HepG2 (cell line): Measurements from ENCODE around the gene RAB3C. TPM values are rescaled to one million over a fixed set of nuclear protein-coding genes. Genes with fewer than 3 reads are reported as not detected.

Experiments used
- ATAC-seq: fragments of 200-7000 bp; cut with Tn5 transposase; 3 replicates; pipeline ENCODE4 v1.9.1; 2020; ENCODE audit warnings: mild to moderate bottlenecking, moderate library complexity
- BruUV-seq: library from RNA; stranded (reverse); fragments of 400-500 nt; replicated peaks from 2 replicates; lab custom pipeline; 2021; lab: Mats Ljungman, UMichigan
- CTCF ChIA-PET: fragments of 300-600 bp; formaldehyde crosslinking; extraction: SDS; loops from one replicate; lab custom pipeline; 2021; ENCODE audit warnings: low total read pairs, inconsistent platforms, low intra/inter-chr PET ratio; lab: Yijun Ruan, JAX
- POLR2A ChIA-PET: fragments of 350-600 bp; sonication (Branson Sonifier 250); formaldehyde crosslinking; loops from one replicate; lab custom pipeline; 2020; ENCODE audit warnings: antibody characterized with exemption, inconsistent platforms; lab: Yijun Ruan, JAX
- DNase-seq: peaks from one replicate; pipeline ENCODE4 v3.0.0-alpha.2; 2015; ENCODE audit warnings: low spot score
- FAIRE-seq: peaks from 3 replicates; lab custom pipeline; 2011; peaks lifted over from hg19 to GRCh38; lab: Jason Lieb, UNC
- H2AFZ ChIP-seq: one replicate; pipeline ENCODE4 v1.6.1; 2011; ENCODE audit warnings: low read length, inconsistent platforms
- H3K27ac ChIP-seq: fragments of 300-600 bp; 3 replicates; pipeline ENCODE4 v1.8.0; 2011; ENCODE audit warnings: mixed run types, mild to moderate bottlenecking, mixed read lengths, low read length, inconsistent platforms; ENCODE audit not compliant: insufficient read depth; ENCODE audit errors: extremely low read length
- H3K27me3 ChIP-seq, 2 experiments: fragments of 200-600 bp in 1 of 2; 2 replicates in 1 of 2; 3 replicates in 1 of 2; pipeline versions ENCODE4 v1.6.0 to v1.8.0; 2011; ENCODE audit warnings: low read length in 2 of 2, mild to moderate bottlenecking in 2 of 2, moderate library complexity in 2 of 2, inconsistent platforms in 1 of 2; ENCODE audit not compliant: insufficient read depth in 2 of 2, control insufficient read depth in 1 of 2
- H3K36me3 ChIP-seq, 2 experiments: fragments of 200-600 bp in 1 of 2; replicated peaks in 1 of 2; 2 replicates in 1 of 2; 3 replicates in 1 of 2; pipeline versions ENCODE4 v1.5.1 to v1.8.0; 2011; ENCODE audit warnings: low read length in 2 of 2, inconsistent platforms in 1 of 2; ENCODE audit not compliant: insufficient read depth in 2 of 2, control insufficient read depth in 1 of 2
- H3K4me1 ChIP-seq: 2 replicates; pipeline ENCODE4 v1.5.1; 2012; ENCODE audit warnings: low read length, inconsistent platforms; ENCODE audit not compliant: insufficient read depth
- H3K4me2 ChIP-seq: 2 replicates; pipeline ENCODE4 v1.6.0; 2011; ENCODE audit warnings: low read depth, low read length, inconsistent platforms
- H3K4me3 ChIP-seq, 3 experiments: fragments of 200-600 bp in 1 of 3; sonication (generic), shearing (Covaris generic) in 1 of 3; replicated peaks in 1 of 3; 2 replicates each; pipeline ENCODE4 v1.5.1; 2011 to 2016; ENCODE audit warnings: low read length in 3 of 3, inconsistent platforms in 2 of 3, low read depth in 2 of 3, mild to moderate bottlenecking in 2 of 3, control low read depth in 1 of 3, mixed read lengths in 1 of 3; ENCODE audit not compliant: insufficient read depth in 1 of 3
- H3K79me2 ChIP-seq: one replicate; pipeline ENCODE4 v1.6.1; 2011; ENCODE audit warnings: low read length, inconsistent platforms; ENCODE audit not compliant: insufficient read depth
- H3K9ac ChIP-seq: 2 replicates; pipeline ENCODE4 v1.6.0; 2011; ENCODE audit warnings: mild to moderate bottlenecking, low read depth, low read length, inconsistent platforms; ENCODE audit not compliant: insufficient read depth
- H3K9me3 ChIP-seq: 2 replicates; pipeline ENCODE4 v1.5.1; 2012; ENCODE audit warnings: mild to moderate bottlenecking, low read length
- H4K20me1 ChIP-seq: 2 replicates; pipeline ENCODE4 v1.6.0; 2011; ENCODE audit warnings: inconsistent platforms, mild to moderate bottlenecking, low read length, moderate library complexity; ENCODE audit not compliant: insufficient read depth
- ESRRA ChIP-seq: sonication (generic); formaldehyde crosslinking; IDR thresholded peaks from 2 replicates; pipeline ENCODE4 v1.5.1; 2020; ENCODE audit warnings: mild to moderate bottlenecking, low read depth, missing genetic modification reagents
- FOSL2 ChIP-seq: sonication (generic); formaldehyde crosslinking; IDR thresholded peaks from 2 replicates; pipeline ENCODE4 v1.4.0; 2020; ENCODE audit warnings: missing genetic modification reagents
- GPN1 ChIP-seq: sonication (generic); formaldehyde crosslinking; IDR thresholded peaks from 2 replicates; pipeline ENCODE4 v1.5.1; 2020; ENCODE audit warnings: missing genetic modification reagents, borderline replicate concordance
- NR2F6 ChIP-seq, 2 experiments: IDR thresholded peaks; 2 replicates each; pipeline ENCODE4 v1.6.1; 2016; ENCODE audit warnings: antibody characterized with exemption in 1 of 2, mild to moderate bottlenecking in 1 of 2
- PTBP1 ChIP-seq: fragments of 200-400 bp; formaldehyde crosslinking; IDR thresholded peaks from 2 replicates; pipeline ENCODE4 v1.6.1; 2018; ENCODE audit warnings: low read length, low read depth; ENCODE audit not compliant: poor library complexity, severe bottlenecking
- RBAK ChIP-seq: sonication (generic); formaldehyde crosslinking; IDR thresholded peaks from 2 replicates; pipeline ENCODE4 v1.5.1; 2020; ENCODE audit warnings: mild to moderate bottlenecking, missing genetic modification reagents
- ZKSCAN1 ChIP-seq: fragments of 150-350 bp; IDR thresholded peaks from 2 replicates; pipeline ENCODE4 v1.6.1; 2014; ENCODE audit warnings: low read length
- ZMAT3 ChIP-seq: sonication (generic); formaldehyde crosslinking; conservative IDR thresholded peaks from 2 replicates; pipeline ENCODE4 v1.7.0; 2021; ENCODE audit warnings: missing genetic modification reagents
- ZNF598 ChIP-seq: sonication (generic); formaldehyde crosslinking; IDR thresholded peaks from 2 replicates; pipeline ENCODE4 v1.5.1; 2020; ENCODE audit warnings: mild to moderate bottlenecking, missing genetic modification reagents, borderline replicate concordance
- ZSCAN25 ChIP-seq: sonication (generic); formaldehyde crosslinking; IDR thresholded peaks from 2 replicates; pipeline ENCODE4 v1.8.0; 2022; ENCODE audit warnings: mild to moderate bottlenecking, missing genetic modification reagents
- WGBS: methylation state at CpG from one replicate; pipeline ENCODE4 v1.1.6; 2017; ENCODE audit warnings: low lambda C conversion rate; 5-methylcytosine and 5-hydroxymethylcytosine counted together
- in situ Hi-C: cut with HindIII; loops from 2 replicates; pipeline ENCODE4 v1.10.0; 2017; ENCODE audit warnings: low pct_unique_long_range_greater_than_20kb; ENCODE audit not compliant: extremely low pct_ligation_motif_present
- intact Hi-C: fragments of 100-400 bp; cut with micrococcal nuclease; formaldehyde crosslinking; loops from one replicate; pipeline ENCODE4 v1.10.0; 2022; ENCODE audit not compliant: unreplicated experiment
- polyA plus RNA-seq, 8 experiments: library from polyadenylated mRNA; depleted of rRNA in 3 of 8; stranded (reverse) in 7 of 8; unstranded in 1 of 8; fragments of >200 nt; fragmentation: Illumina TruSeq in 4 of 8; extraction: Trizol in 4 of 8; gene quantifications; 2 replicates each; pipeline versions ENCODE4 v1.2.1 to v1.2.3, GENCODE V29; 2011 to 2016; ENCODE audit warnings: low read depth in 4 of 8, missing spikeins in 1 of 8, mixed read lengths in 1 of 8; ENCODE audit not compliant: insufficient read depth in 1 of 8
- total RNA-seq, 5 experiments: library from RNA; depleted of rRNA; stranded (reverse); fragments of >200 nt; fragmentation: Illumina TruSeq; extraction: Trizol; gene quantifications; 2 replicates each; pipeline ENCODE4 v1.2.3, GENCODE V29; 2016; ENCODE audit warnings: low read depth in 1 of 5
- TF ChIP-seq, protein P1 (sequence below): sonication (generic); formaldehyde crosslinking; IDR thresholded peaks from 2 replicates; pipeline ENCODE4 v1.8.1; 2023; ENCODE audit warnings: mild to moderate bottlenecking, missing genetic modification reagents
- TF ChIP-seq, protein P2 (sequence below): sonication (generic); formaldehyde crosslinking; IDR thresholded peaks from 2 replicates; pipeline ENCODE4 v1.8.0; 2022; ENCODE audit warnings: missing genetic modification reagents, mild to moderate bottlenecking, moderate library complexity, borderline replicate concordance

The RAB3C gene
- total and polyA plus RNA-seq, 2 of the 13 experiments (the other 11 are each of a cell fraction or from before 2014, with no cell fraction given): not detected

DNA sequence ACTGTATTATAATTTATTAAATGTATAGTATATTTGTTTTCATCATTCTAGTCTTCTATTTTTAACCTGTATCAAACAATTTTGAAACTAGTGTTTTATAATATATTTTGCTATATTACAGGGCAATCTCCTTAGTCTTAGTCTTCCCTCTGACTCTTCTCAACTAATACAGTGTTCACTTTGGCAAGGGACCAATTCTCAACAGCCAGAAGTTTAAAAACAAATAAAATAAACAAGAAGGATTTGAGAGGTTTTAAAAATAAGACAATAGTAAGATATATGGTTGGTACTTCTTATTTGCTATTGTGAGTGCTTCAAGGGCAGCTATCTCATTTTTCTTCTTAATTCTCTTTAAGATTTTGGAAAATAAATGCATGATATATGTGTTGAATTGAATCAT is 167.2 kb downstream of the RAB3C start (continued):
- TF ChIP-seq, protein P1, sequence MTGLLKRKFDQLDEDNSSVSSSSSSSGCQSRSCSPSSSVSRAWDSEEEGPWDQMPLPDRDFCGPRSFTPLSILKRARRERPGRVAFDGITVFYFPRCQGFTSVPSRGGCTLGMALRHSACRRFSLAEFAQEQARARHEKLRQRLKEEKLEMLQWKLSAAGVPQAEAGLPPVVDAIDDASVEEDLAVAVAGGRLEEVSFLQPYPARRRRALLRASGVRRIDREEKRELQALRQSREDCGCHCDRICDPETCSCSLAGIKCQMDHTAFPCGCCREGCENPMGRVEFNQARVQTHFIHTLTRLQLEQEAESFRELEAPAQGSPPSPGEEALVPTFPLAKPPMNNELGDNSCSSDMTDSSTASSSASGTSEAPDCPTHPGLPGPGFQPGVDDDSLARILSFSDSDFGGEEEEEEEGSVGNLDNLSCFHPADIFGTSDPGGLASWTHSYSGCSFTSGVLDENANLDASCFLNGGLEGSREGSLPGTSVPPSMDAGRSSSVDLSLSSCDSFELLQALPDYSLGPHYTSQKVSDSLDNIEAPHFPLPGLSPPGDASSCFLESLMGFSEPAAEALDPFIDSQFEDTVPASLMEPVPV: no peak
- TF ChIP-seq ZSCAN25 (CRISPR knock-in tag): no peak
- no peak for TF ChIP-seq RBAK (CRISPR knock-in tag)
- no peak for TF ChIP-seq NR2F6 (IDR thresholded peaks at IDR 0.05)
- TF ChIP-seq NR2F6 (CRISPR knock-in tag; IDR thresholded peaks at IDR 0.05): no peak
- no peak for TF ChIP-seq ZMAT3 (CRISPR knock-in tag)
- no peak for TF ChIP-seq ZNF598 (CRISPR knock-in tag)
- TF ChIP-seq, protein P2, sequence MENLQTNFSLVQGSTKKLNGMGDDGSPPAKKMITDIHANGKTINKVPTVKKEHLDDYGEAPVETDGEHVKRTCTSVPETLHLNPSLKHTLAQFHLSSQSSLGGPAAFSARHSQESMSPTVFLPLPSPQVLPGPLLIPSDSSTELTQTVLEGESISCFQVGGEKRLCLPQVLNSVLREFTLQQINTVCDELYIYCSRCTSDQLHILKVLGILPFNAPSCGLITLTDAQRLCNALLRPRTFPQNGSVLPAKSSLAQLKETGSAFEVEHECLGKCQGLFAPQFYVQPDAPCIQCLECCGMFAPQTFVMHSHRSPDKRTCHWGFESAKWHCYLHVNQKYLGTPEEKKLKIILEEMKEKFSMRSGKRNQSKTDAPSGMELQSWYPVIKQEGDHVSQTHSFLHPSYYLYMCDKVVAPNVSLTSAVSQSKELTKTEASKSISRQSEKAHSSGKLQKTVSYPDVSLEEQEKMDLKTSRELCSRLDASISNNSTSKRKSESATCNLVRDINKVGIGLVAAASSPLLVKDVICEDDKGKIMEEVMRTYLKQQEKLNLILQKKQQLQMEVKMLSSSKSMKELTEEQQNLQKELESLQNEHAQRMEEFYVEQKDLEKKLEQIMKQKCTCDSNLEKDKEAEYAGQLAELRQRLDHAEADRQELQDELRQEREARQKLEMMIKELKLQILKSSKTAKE (CRISPR knock-in tag): no peak
- TF ChIP-seq GPN1 (CRISPR knock-in tag): no peak
- no peak for TF ChIP-seq ESRRA

DNA sequence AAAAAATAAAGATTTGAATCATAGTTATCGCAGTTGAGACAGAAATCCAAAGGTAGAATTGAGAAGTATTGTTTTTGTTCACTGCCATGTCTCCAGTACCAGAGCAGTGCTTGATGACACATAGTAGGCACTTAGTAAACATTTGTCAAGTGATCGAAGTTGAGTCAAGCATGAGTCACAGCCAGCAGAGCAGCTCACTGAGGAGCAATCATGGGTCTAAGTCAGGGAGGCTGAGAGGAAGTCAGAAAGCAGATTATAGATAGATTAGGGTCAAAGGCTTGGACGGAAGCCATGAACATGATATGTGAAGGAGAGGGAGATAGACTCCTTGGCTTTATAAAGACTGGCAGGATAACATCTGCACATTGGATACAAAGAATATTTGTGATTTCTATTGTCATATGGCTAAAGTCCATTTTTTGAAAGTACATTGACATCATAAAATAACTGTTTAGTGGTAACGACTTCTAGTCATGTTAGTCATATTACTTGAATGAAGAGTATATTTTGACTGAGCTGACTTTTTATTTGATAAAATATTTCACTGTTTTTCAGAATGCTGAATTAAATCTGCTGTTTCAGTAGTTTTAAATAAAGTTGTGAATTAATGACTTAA is 168.5 kb downstream of the RAB3C start:
- H3K4me3 ChIP-seq: no peak overlapping the region
- H3K4me1 ChIP-seq: no peaks in the 10 kb centered on the region
- H3K27me3 ChIP-seq: no peaks in the 10 kb centered on the region; a peak in 1 of 5 replicates
- ChIA-PET CTCF (no interaction called here), POLR2A (no interaction called here)
- H3K9me3 ChIP-seq: no peaks in the 10 kb centered on the region
- no peak overlapping the region for H3K9ac ChIP-seq
- peak; percentile 89 for TF ChIP-seq ZKSCAN1
- 0 out of 2 replicates have a peak, but pooled peaks have one; percentile 7 for TF ChIP-seq FOSL2 (CRISPR knock-in tag)
- TF ChIP-seq PTBP1: no peak
- H2AFZ ChIP-seq: no peak overlapping the region
- no peak for FAIRE-seq
- H4K20me1 ChIP-seq: no peaks in the 10 kb centered on the region
- no peaks in the 10 kb centered on the region for H3K36me3 ChIP-seq
- BruUV-seq: no TSS peak
- H3K79me2 ChIP-seq: no peaks in the 10 kb centered on the region
- in situ Hi-C loops (no loop called here), intact Hi-C loops (no loop called here)
- WGBS: 22% methylated on average over 4 of the region's 4 CpGs
- no peak for ATAC-seq
- DNase-seq: no peak
- H3K27ac ChIP-seq: no peak overlapping the region
- no peak overlapping the region for H3K4me2 ChIP-seq
